Measurements from ENCODE around the gene BBOX1.

The BBOX1 gene

GRCh38 chr11:27141576-27141975 lies 101.0 kb downstream of the BBOX1 start:
- no peak for TF ChIP-seq CTCF (conservative IDR thresholded peaks at IDR 0.05; ENCODE audit: low read length)
- H3K4me3 ChIP-seq (ENCODE audit: low read length) = no peak overlapping the region
- DNase-seq (ENCODE audit: low read depth) = no peak

GRCh38 chr11:27147916-27148315 lies 107.3 kb downstream of the BBOX1 start:
- no peak overlapping the region for H3K4me3 ChIP-seq (ENCODE audit: low read length)
- DNase-seq (ENCODE audit: low read depth) = no peak
- TF ChIP-seq CTCF (conservative IDR thresholded peaks at IDR 0.05; ENCODE audit: low read length) = no peak

GRCh38 chr11:27148506-27148905 lies 107.9 kb downstream of the BBOX1 start:
- DNase-seq (ENCODE audit: low read depth) = no peak
- TF ChIP-seq CTCF (conservative IDR thresholded peaks at IDR 0.05; ENCODE audit: low read length) = no peak
- H3K4me3 ChIP-seq (ENCODE audit: low read length) = no peak overlapping the region

GRCh38 chr11:27150098-27150497 lies 109.5 kb downstream of the BBOX1 start:
- DNase-seq (ENCODE audit: low read depth) = no peak
- no peak for TF ChIP-seq CTCF (conservative IDR thresholded peaks at IDR 0.05; ENCODE audit: low read length)

GRCh38 chr11:27153136-27153535 lies 112.5 kb downstream of the BBOX1 start:
- no peak overlapping the region for H3K4me3 ChIP-seq (ENCODE audit: low read length)
- no peak for DNase-seq (ENCODE audit: low read depth)
- TF ChIP-seq CTCF (conservative IDR thresholded peaks at IDR 0.05; ENCODE audit: low read length) = no peak

More at GRCh38 chr11:27150098-27150497, 109.5 kb downstream of the BBOX1 start:
- no peak overlapping the region for H3K4me3 ChIP-seq (ENCODE audit: low read length)

GRCh38 chr11:27158456-27159334 lies 118.1 kb downstream of the BBOX1 start:
- TF ChIP-seq CTCF (conservative IDR thresholded peaks at IDR 0.05; ENCODE audit: low read length) = peak; percentile 86
- DNase-seq (ENCODE audit: low read depth) = peak; percentile 83
- H3K4me3 ChIP-seq (ENCODE audit: low read length) = no peak overlapping the region

- H3K4me3 ChIP-seq (ENCODE audit: low read length) = no peak overlapping the region
- TF ChIP-seq CTCF (conservative IDR thresholded peaks at IDR 0.05; ENCODE audit: low read length) = no peak
- DNase-seq (ENCODE audit: low read depth) = no peak
These were observed 118.7 kb downstream of the BBOX1 start for GRCh38 chr11:27159335-27159679.
